Frontal cortex (tissue), 4 donors: Measurements from ENCODE around the gene CHCHD6. TPM values are rescaled to one million over a fixed set of nuclear protein-coding genes. Genes with fewer than 3 reads are reported as not detected.

Source experiments
- DNase-seq, 2 donors: peaks; one replicate each; pipeline ENCODE4 v3.0.0; 2012; ENCODE audit warnings: low spot score in 2 of 2
- FAIRE-seq: peaks from 2 replicates; lab custom pipeline; 2012; peaks lifted over from hg19 to GRCh38; lab: Jason Lieb, UNC
- total RNA-seq: library from RNA; depleted of rRNA; stranded (reverse); fragments of >200 nt; gene quantifications from one replicate; pipeline ENCODE4 v1.2.3, GENCODE V29; 2014
- donor health status: control.
- donor health status: control.
- donor health status: control.

CHCHD6 gene
- total RNA-seq, 1 donor from 2014 or later, result 33.8 TPM

DNA sequence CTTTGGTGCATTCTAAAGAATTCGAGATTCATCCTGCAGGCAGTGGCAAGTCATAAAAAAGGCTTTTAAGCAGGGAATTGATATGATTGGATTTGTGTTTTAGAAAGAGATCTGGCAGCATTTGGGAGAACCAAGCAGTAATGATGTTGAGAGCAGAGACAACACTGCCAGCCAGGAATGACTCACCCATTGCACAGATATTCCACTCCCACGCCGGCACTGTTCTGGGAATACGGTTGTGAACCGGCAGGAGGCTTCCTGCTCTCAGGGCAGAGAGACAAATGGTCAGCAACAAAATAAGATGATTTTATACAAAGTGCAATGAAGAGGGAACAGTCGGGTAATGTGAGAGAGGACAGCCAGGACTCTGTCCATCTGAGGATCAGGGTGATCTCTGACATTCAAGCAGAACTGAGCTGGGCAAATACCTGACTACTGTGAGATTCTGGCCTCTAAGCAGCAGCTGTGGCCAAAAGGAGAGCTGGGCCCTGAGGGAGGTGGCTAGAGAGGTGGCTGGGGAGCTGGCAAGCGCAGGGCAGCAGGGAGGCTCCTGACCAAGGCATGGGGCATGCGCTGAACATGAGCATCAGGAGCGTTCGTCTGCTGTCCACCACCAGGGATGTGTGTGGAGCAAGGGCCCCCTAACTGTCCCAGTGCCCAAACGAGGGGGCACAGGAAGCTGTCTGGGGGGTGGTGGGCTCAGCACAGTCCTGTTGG is 222.8 kb downstream of the CHCHD6 start:
- no peak for FAIRE-seq
- peak in 1 of 2 donors; percentile 59 for DNase-seq

DNA sequence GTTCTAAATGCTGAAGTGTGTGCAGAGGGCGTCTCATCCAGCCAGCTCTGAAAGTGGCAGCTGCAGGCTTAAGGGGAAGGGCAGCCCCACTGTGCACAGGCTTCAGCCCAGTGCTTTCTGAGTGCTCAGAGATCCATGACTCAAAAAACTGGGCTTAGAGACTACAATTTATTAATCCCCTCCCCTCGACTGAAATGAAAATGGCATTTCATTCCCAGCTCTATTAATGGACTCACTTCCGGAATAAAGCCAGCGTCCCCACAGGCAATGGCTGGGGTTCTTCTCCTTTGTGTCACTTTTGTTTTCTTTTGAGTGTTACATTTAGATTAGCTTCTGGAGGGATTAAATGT is 223.3 kb downstream of the CHCHD6 start:
- FAIRE-seq (no peak), DNase-seq (no peak)

DNA sequence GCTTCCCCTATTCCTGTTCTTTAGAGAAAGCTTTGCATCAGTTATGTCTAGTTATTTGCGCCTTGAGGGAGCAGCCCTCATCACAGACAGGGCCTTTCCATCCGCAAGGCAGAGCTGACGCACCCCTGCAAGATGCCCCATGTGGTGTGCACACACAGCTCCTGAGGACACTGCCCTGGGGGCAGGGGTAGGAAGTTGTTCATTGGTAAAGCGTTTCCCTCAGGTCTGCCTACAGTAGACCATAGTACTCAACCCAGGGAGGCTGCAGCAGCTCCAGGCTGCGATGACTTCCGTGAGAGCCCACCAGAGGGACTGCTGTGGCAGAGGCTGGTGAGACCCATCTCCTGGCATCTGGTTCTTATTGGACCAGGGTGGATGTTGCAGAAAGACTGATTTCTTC is 223.8 kb downstream of the CHCHD6 start:
- FAIRE-seq (no peak), DNase-seq (no peak)

DNA sequence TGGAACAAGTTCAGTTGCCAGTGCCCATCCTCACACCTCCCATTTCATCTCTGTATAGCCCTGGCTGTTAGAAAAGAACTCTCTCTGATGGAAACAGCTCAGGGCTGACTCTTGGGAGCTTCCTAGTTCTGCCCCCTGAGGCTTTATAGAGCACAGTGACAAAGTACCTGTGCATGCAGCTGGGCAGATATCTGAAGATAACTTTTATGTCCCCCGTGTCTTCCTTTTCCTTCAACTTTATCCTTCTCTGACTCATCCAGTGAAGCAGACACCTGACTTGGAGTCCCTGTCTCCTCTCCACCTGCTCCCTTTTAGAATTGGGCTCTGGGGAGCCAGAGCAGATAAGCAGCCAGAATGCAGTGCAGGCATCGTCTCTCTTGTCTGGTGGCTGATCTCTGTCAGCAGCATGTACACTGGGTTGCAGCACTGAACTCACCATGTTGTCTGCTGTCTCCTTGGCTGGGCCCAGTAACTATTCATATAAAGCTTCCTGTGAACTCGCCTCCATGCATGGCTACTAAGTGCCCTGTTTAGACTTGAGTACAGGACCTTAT is 225.0 kb downstream of the CHCHD6 start:
- FAIRE-seq, result no peak
- DNase-seq, result no peak

DNA sequence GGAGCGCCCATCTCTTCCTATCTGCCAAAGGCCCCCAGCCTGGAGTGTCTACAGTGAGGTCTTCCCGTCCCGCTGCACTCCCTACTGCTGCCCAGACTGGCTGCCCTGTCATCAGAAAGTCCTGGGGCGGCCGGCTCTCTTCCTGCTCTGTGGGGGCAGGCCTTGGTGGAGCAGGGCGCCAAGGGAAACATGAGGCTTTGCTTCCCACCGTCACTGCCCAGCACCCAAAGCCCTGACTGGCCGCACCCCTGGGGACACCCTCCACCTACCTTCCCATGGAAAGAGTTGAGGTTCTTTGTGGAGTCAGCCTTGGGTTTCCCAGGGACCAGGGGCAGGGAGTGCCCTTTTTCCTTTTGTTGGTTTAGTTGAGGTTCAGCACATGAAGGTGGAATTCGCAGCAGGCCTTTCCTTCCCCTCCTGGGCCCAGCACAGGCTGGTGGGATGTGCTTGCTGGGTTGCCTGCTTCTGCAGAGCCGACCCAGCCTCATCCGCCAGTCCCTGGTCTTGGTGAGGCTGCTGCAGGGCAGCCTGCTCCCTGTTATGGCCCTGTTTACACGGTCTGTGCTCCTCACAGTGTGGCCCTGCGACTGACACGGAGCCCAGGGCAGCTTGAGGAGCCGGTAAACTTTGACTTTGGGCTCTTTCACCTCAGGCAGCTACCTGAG is 227.0 kb downstream of the CHCHD6 start:
- no peak for FAIRE-seq
- DNase-seq, result no peak

DNA sequence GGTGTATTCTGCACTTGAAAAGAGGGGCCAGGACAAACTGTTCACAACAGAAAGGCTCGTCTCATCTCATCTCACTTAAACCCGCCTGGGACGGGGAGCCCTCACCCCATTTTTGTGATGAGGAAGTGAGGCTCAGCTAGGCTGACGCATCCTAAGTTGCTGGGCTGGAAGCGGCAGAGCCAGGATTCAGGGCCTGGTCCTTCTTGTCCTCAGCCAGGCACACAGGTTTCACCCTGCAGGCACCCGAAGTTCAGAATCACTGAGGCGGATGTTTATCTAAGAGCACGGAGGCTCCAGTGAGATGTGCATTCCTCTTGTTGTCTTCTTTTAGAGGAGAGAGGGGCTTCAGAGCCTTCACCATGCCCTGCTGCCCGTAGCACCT is 227.8 kb downstream of the CHCHD6 start:
- FAIRE-seq (no peak), DNase-seq (no peak)

DNA sequence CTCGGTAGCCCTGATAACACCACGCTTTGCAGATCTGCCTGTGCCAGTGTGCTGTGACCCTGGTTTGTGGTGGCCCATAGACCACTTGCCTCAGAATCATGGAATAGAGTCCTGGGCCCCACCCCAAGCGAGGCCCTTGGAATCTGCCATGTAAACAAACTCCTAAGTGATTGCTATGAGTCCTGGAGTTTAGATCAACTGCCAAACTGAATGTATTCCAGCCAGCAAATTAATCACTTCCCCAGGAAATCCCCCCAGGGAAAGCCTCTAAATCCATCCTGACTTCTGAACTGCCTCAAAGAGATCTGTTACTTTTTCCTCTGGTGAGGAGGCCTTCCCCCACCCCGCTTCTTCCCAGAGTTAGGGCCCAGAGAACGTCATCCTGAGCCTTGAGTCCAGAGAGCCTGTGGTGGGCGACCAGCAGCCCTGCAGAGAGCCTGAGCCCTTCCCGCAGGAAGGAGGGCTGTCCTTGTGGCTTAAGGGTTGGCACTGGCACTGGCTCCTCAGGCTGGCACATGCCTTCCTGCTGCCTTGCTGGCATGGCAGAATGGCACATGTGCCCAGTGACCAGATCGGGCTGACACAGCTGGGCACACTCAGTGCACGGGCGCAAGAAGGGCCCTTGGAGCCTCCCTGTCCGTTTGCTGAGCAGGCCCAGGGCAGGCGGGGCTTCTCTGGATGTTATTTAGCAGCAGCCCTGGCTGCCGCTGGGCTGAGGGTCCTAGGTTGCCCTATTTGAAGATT is 228.3 kb downstream of the CHCHD6 start:
- no peak for FAIRE-seq
- DNase-seq, result no peak

DNA sequence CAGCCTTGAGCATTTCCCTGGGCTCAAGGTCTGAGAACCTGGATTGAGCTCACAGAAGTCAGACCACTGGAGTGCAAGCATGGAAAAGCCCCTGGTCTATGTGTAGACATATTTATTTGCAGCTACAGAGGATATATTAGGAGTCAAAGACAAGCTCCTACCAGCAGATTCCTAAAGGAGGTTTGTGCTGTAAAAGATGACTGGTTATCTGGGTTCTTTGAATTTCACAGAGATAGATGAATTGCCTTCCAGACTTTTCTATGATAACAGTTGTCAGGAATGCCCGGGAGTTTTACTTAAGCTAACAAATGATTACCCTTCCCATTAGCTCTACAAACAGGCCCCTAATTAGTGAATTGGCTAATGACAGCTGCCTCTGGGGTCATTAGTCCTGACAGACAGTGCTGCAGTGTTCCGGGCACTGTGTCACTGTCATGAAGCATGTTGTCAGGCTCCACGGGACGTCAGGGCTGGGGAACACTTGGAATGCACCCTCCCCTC is 230.0 kb downstream of the CHCHD6 start:
- DNase-seq, result no peak
- no peak for FAIRE-seq

DNA sequence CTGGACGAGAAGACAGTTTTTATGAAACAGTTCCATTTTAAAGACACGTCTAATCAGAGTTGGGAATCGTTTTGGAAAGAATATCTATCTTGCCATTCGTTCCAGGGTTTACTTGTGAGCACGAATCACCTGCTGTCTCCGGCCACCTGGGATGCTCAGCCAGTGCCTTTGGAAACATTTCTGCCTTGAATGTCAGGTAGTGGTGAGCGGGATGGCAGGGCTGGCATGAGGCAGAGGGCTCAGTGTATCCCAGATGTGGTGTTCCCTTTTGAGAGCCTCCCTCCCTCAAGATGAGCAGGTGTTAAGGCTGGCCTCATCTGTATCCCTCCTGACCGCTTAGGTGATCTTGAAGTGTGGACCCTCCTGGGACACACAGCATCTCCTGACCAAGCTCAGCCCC is 231.0 kb downstream of the CHCHD6 start:
- DNase-seq (no peak), FAIRE-seq (no peak)

DNA sequence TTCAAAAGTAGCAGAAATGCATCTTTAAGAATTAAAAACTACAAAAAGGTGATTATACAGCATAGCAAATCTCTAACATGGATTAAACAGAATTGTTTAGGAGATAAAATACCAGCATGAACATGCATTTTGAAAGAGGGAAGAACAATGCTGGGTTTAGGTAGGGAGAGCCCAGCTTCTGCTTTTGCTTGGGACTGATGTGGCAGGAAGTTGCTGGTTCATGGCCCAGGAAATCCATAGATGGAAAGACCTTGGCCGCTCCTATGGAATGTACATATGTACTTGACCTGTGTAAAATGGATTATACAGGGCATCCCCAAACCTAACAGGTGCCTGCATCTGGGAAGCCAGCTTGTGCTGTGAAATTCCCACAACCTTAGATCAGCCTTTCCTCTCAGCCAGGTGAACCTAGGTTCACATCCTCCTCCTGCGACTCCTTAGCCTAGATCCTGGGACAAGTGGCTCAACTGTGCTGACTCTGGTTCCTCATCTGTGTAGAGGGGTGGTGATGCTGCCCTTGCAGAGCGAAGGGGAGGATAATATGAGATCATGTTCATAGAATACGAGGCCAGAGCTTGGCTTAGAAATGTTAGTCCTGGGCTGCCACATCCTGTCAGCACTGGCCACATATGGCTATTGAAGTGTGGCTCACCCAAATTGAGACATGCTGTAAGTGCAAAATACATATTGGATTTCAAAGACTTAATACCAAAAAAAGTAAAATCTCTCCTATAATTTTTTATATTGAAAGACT is 231.9 kb downstream of the CHCHD6 start:
- no peak for FAIRE-seq
- DNase-seq, result no peak

DNA sequence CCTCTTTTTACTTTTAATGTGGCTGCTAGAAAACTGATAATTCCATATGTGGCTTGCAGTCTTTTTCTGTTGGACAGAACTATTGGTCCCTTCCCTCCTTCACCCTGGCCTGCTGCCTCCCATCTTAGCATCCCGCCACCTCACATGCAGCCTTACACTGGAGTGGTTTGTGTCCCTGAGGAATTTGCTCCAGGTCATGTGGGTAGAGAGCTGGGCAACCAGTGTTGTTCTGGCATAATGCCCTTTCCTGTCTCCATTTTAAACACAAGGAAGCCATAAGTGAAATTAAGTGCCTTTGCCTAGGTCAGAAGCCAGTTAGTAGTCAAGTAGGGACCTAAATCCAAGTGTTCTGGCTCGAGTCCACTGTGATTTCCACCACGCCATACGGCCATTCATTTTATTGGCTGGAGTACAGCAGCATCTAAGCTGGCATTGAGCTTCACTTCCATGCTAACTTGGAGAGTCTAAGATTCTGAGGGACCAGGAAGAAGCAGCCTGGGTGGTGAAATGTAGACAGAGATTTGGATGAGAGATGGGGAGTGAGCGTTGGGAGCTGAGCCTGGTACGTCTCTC is 232.9 kb downstream of the CHCHD6 start:
- DNase-seq (no peak), FAIRE-seq (no peak)

DNA sequence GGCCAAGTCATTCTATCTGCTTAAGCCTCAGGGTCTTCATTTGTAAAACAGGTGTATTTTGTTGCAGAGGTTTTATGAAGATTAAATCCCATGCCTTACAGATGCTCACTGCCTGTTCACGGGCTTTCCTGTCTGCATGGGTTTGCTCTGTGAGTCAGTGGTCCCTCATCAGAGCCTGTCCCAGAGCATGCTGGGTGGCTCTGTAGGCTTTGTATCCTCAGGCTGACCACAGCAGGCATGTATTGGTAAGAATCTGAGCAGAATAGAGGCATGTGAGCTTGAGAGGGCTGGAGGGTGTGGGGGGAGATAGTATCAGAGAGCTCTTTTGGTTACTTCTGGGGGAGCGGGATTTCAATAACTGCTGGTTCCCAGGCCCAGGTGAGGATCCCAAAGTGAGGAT is 233.5 kb downstream of the CHCHD6 start:
- DNase-seq (no peak), FAIRE-seq (no peak)

DNA sequence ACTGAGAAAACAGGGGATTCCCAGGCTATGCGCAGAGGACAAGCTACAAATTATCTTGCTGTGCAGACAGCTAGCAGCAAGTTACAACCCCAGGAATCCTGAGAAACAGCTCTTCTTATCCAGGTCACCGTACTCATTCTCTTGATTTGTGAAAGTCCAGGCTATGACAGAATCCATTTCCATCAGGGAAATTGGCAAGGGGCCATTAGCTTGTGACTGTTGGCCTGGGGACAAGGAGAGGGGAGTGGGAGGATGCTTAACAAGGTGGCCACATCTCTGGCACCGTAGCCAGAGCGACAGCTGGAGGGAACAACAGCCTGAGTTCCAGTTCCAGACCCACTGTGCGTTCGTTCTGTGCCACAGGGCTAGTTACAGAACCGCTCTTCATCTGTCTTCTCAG is 233.9 kb downstream of the CHCHD6 start:
- no peak for FAIRE-seq
- DNase-seq, result no peak

DNA sequence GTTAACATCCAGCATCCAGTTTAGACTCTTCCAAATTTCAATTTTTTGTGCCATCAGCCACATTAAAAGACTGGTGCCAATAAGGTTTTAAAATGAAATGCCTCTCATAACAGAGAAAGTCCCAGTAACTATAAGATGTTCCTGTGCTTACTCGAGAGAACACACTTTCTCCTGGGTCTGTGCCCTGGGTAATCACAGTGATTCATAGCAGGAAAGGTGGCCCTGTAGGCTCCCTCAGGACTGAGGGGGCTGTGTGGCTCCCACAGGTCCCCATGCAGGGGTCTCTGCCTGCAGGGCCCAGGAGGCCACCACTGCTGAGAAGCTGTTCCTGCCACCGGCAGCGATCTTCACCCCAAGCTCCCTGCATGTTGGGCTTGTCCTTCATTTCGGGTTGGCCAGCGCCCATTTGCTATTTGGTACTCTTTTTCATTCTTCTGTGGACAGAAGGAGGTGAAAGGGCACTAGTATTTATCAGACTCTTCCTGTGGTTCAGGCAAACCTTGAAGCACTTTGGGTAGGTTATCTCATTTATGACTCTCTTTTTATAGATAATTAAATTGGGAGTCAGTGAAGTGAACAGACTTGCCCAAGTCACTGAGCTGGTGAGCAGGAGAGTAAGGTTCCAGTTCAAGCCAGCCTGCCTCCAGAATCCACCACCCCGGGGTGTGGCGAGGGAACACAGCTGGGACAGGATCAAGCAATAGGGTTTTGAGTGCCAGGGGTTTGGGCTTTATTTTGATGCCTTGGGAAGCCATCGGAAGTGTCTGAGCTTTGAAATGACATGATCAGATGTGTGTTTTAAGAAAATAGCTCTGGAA is 234.7 kb downstream of the CHCHD6 start:
- FAIRE-seq (no peak), DNase-seq (no peak)

DNA sequence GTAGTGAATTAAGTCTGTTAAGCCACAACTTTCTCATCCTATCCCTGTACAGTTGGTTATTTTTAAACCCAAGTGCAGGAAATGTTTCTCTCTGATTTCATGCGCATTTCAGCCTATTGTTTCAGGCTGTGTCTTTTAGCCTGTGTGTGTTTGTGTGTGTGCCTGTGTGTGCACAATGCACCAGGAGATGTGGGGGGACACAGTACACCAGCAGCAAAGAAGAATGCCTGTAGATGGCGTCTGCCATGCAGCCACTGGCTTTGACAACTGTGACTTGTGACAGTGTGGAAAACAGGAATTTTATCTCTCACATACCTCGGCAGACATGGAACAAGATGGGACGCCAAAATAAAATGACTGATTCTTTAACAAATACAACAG is 235.3 kb downstream of the CHCHD6 start:
- FAIRE-seq (no peak), DNase-seq (no peak)

DNA sequence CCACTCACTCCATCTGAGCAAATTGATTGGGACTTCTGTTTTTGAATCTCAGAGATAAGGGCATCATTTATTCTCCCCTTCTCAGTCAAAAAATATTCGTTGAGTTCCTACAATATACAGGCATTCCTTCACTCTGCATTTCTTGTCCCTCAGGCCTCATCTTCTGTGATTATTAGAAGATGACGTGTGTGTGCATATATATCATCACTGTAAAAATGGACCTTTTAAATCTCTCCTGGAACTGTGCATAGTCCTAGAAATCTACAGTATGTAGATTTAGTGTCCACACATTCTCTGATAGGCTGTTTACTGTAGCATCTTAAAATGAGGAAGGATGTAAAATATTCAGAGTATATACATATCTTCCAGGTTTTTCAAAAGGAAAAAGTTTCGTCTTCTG is 235.7 kb downstream of the CHCHD6 start:
- DNase-seq (no peak), FAIRE-seq (no peak)

DNA sequence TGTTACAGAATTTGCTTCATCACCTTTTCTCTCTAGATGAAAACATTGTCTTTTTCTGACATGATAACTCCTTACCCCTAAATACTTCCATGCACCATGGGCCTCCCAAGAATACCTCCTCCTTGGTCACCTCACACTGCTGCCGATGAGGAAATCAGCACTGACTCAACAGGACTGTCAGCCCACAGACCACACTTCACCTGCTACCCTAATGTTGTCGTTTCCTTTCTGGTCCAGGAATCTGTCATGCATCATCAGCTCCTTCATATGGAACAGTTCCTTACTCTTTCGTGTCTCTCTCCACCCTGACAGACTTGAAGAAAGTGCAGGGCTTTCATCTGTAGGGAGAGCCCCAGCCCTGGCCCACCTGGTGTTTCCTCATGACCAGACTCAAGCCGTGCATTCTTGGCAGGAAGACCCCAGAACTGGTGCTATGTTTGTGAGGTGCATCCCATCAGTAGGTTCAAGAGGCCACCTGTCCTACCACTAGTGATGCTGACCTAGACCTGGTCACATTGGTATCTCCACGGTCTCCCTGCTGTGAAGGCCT is 237.8 kb downstream of the CHCHD6 start:
- FAIRE-seq (no peak), DNase-seq (no peak)

DNA sequence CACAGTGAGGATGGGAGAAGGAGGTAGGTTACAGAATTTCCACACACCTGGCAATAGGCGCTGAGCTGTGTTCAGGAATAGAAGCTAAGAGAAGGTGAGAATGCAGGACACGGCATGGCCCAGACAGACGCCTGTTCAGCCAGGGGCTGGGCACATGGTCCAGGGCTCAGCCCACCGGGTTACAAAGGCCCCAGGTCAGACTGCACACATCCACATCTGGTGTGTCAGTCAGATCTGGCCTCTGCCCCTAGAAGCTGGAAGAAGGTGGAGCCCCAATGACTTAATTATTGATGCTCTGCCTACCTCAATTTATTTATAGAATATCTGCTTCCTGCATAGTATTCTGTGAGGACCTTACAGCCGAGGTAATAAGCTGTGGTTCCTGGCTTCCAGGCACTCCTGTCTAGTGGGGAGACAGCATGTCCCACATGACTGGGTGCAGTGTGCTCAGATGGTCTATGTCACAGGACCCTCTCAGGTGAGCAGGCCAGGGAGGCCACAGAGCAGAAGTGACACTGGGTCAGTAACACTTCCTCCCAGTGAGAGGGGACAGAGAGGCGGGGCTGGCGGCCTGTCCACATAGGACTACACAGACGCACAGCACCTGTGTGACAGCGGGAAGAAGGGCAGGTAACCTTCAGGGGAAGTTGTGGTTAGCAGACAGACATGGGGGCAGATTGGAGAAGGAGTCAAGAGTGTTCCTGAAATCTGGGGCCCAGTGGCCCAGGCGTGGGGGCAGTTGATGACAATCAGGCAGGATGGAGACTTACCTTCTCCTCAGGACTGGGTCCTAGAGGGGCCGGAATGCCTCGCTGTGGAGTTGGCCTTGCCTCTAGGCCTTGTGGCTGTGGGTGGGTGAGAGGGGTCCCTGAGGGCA is 240.3 kb downstream of the CHCHD6 start:
- FAIRE-seq (no peak), DNase-seq (no peak)
